ENCODE measurements around the gene PTPN9. TPM values are rescaled to one million over a fixed set of nuclear protein-coding genes. Genes with fewer than 3 reads are reported as not detected.
A peak's percentile ranks its signal among the peaks of the same experiment; 100 is the strongest.

Gene PTPN9
- total RNA-seq, 1 donor from 2014 or later: 37.2 TPM

DNA sequence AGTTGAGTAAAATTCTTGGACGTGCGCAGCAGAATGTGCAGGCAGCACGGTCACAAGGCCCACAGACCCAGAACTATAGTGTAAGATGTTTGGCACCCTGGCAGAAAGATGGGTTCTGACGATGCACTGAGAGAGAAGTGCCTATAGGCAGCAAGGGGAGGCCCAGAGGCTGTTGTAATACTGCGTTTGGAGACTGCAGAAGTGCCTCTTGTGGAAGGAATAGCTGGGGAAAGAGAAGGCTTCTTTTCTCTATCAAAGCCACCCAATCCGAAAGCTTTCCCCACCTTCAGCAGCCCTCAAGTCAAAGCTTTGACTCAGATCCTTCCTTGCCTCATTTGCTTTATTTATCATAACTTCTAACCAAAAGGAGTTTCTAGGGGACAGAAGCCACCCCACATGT is 122.4 kb downstream of the PTPN9 start:
- peak overlapping the region; percentile 68 for H3K4me3 ChIP-seq (ENCODE audit: low read depth, low read length)
- DNase-seq (ENCODE audit: low read depth): no peak
- TF ChIP-seq, protein P1, sequence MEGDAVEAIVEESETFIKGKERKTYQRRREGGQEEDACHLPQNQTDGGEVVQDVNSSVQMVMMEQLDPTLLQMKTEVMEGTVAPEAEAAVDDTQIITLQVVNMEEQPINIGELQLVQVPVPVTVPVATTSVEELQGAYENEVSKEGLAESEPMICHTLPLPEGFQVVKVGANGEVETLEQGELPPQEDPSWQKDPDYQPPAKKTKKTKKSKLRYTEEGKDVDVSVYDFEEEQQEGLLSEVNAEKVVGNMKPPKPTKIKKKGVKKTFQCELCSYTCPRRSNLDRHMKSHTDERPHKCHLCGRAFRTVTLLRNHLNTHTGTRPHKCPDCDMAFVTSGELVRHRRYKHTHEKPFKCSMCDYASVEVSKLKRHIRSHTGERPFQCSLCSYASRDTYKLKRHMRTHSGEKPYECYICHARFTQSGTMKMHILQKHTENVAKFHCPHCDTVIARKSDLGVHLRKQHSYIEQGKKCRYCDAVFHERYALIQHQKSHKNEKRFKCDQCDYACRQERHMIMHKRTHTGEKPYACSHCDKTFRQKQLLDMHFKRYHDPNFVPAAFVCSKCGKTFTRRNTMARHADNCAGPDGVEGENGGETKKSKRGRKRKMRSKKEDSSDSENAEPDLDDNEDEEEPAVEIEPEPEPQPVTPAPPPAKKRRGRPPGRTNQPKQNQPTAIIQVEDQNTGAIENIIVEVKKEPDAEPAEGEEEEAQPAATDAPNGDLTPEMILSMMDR (IDR thresholded peaks at IDR 0.05; ENCODE audit: insufficient read depth, low read length, poor library complexity, severe bottlenecking): no peak
- H3K27me3 ChIP-seq (ENCODE audit: control insufficient read depth, insufficient read depth, low read length): no peaks in the 10 kb centered on the region
- H3K36me3 ChIP-seq (ENCODE audit: control insufficient read depth, insufficient read depth, low read length): no peaks in the 10 kb centered on the region

DNA sequence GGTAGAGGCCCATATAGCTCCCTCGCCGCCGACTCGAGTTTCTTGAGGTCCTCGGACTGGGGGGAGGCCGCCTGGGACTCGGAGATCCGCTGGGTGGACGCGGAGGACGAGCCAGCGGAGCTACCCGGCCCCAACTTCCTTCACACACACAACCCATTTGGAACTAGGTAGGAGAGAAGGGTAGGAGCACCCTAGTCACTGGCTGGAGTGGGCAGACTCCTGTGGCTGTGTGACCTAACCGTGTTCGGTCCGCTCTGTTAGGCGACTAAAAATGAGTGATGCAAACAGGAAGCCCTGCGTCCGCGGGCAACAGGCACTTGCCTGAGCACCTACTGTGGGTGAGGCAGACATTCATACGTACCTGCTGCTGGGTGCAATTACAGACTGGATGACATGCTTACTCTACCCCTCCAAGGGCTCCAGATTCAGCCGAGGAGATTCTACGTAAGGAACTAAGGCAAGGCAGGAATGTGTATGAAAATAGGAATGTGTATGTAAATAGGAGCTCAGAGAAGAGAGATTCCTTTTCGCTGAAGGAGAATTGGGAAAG is 123.1 kb downstream of the PTPN9 start:
- peak overlapping the region; percentile 68 for H3K4me3 ChIP-seq (ENCODE audit: low read depth, low read length)
- DNase-seq (ENCODE audit: low read depth): no peak
- TF ChIP-seq, protein P1 (IDR thresholded peaks at IDR 0.05; ENCODE audit: insufficient read depth, low read length, poor library complexity, severe bottlenecking): no peak
- no peaks in the 10 kb centered on the region for H3K27me3 ChIP-seq (ENCODE audit: control insufficient read depth, insufficient read depth, low read length)
- no peaks in the 10 kb centered on the region for H3K36me3 ChIP-seq (ENCODE audit: control insufficient read depth, insufficient read depth, low read length)

DNA sequence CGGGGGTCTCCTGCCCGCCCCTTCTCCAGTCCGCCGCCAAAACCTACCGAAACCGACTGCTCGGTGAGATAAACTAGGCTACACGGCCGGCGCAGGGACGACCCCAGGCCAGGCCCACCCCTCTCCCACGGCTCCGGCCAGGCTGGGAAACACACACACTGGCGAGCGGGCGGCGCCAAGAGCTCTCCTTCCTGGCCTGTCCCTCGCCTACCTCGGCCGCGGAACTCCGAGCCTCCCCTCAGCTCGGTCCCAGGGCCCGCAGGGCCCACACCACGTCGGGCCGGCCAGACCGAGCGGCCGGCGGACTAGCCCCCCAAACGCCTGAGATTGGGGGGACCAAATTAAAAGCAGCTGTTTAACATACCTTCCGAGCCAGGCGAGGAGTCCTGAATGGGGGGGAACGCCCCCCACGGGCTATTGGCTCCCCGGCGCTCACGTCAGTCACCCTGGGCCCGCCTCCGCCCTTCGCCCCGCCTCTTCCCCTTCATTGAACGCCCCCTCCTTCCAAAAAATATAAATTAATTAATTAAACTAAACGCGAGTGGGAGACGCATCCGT is 123.6 kb downstream of the PTPN9 start:
- peak overlapping the region; percentile 68 for H3K4me3 ChIP-seq (ENCODE audit: low read depth, low read length)
- DNase-seq (ENCODE audit: low read depth): no peak
- H3K36me3 ChIP-seq (ENCODE audit: control insufficient read depth, insufficient read depth, low read length): no peaks in the 10 kb centered on the region
- TF ChIP-seq, protein P1 (IDR thresholded peaks at IDR 0.05; ENCODE audit: insufficient read depth, low read length, poor library complexity, severe bottlenecking): no peak
- H3K27me3 ChIP-seq (ENCODE audit: control insufficient read depth, insufficient read depth, low read length): no peaks in the 10 kb centered on the region

DNA sequence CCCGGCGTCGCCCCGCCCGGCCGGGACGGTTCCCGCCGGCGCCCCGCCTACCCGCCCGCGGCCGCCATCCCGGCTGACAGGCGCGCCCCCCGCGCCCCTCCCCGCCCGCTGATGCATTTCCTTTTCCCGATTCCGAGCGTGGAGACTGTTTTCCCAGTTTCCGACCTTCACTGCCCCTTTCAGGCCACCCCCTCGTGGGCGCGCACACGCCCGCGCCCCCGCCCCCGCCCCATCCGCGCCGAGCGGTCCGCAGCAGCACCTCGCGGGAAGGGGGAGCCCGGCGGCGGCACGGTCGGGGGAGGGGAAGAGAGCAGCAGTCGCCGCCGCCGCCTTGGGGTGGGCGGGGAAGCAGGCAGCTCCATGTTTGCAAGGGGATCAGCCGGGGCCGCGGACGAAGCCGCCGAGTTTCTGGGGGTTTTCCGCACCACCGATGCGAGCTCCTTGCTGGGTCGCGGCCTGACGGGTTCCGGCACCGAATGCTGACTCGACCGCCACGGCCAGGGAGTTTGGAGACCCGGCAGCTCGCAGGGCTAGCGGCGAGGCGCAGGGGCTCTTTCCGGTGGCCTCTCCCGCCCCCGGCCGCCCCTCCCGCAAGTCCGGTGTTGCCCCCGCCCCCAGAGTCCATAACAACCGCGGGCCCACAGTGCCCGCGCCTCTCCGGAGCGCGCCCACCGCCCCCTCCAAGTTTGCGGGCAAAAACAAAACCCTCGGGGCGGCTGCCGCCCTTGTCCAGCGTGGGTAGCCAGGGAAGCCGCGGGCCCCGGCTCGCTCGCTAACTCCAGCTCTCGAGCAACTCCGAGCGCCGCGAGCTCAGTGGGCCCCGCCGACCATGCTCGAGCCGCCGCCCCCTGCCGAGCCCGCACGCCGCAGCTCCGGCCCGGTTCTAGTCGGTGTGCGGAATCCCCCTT is 124.4 kb downstream of the PTPN9 start:
- H3K4me3 ChIP-seq (ENCODE audit: low read depth, low read length): peak overlapping the region; percentile 68
- no peak for DNase-seq (ENCODE audit: low read depth)
- TF ChIP-seq, protein P1 (IDR thresholded peaks at IDR 0.05; ENCODE audit: insufficient read depth, low read length, poor library complexity, severe bottlenecking): no peak
- H3K27me3 ChIP-seq (ENCODE audit: control insufficient read depth, insufficient read depth, low read length): no peaks in the 10 kb centered on the region
- H3K36me3 ChIP-seq (ENCODE audit: control insufficient read depth, insufficient read depth, low read length): no peaks in the 10 kb centered on the region

DNA sequence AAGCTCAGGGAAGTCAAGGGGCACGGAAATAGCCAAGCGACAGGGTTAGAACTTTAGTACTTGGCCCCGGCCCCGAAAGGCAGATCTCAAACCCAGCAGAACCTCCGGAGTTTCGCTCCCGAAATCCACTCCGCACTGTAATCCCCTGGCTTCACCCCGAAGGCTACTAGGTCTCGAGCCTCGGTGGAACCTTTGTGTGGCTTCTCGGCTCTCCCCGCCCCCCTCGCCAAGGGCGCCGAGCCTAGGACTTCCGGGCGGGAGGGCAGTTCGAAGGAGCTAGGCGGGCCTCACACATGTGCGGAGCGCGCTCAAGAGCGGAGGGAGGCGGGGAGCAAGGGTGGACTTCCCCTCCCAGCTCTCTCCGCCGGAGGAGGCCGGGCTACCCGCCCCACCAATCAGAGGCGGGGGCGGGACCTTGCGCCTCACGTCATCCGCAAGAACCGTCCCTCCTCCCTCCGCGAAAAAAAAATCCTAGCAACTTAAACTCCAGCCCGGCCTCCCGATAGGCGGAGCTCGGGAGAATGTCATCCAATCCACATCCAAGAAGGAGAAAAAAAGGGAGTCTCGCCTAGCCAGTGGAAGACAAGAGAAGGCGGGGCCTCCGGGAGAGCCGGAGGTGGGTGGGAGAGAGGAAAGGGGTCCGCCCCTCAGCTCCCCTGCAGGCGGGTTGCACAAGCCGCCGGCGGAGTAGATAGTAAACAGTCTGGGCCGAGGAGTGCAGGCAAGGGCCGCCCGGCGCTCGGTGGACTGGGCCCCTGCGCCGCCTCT is 125.2 kb downstream of the PTPN9 start:
- TF ChIP-seq, protein P1 (IDR thresholded peaks at IDR 0.05; ENCODE audit: insufficient read depth, low read length, poor library complexity, severe bottlenecking): no peak
- no peaks in the 10 kb centered on the region for H3K36me3 ChIP-seq (ENCODE audit: control insufficient read depth, insufficient read depth, low read length)
- peak; percentile 99 for DNase-seq (ENCODE audit: low read depth)
- peak overlapping the region; percentile 75 for H3K4me3 ChIP-seq (ENCODE audit: low read depth, low read length)
- H3K27me3 ChIP-seq (ENCODE audit: control insufficient read depth, insufficient read depth, low read length): no peaks in the 10 kb centered on the region
